K562 (cell line): Measurements from ENCODE around the gene NPFF. TPM values are rescaled to one million over a fixed set of nuclear protein-coding genes. Genes with fewer than 3 reads are reported as not detected.

Experiments used
- ATAC-seq: fragments of 200-7000 bp; cut with Tn5 transposase; 3 replicates; pipeline ENCODE4 v1.9.1; 2020; ENCODE audit warnings: moderate library complexity
- BruUV-seq: library from RNA; stranded (reverse); fragments of 400-500 nt; replicated peaks from 2 replicates; lab custom pipeline; 2021; lab: Mats Ljungman, UMichigan
- CTCF ChIA-PET: fragments of 300-600 bp; formaldehyde crosslinking; extraction: SDS; loops from one replicate; lab custom pipeline; 2021; ENCODE audit warnings: low intra/inter-chr PET ratio; lab: Yijun Ruan, JAX
- POLR2A ChIA-PET: fragments of 300-600, 350-650 bp; sonication (Branson Sonifier 250); formaldehyde crosslinking; extraction: SDS; loops from one replicate; lab custom pipeline; 2021; ENCODE audit warnings: antibody characterized with exemption, inconsistent platforms; lab: Yijun Ruan, JAX
- DNase-seq, 4 experiments: peaks; one replicate each; pipeline versions ENCODE4 v3.0.0 to v3.0.0-alpha.2; 2011 to 2018; ENCODE audit warnings: low spot score in 3 of 4, mixed read lengths in 3 of 4; ENCODE audit errors: extremely low read depth in 1 of 4
- FAIRE-seq: peaks from 2 replicates; lab custom pipeline; 2011; peaks lifted over from hg19 to GRCh38; lab: Jason Lieb, UNC
- H2AFZ ChIP-seq: 2 replicates; pipeline ENCODE4 v1.6.0; 2011; ENCODE audit warnings: low read depth, low read length, control low read depth, inconsistent platforms
- H3K27ac ChIP-seq: fragments of 200-600 bp; 3 replicates; pipeline ENCODE4 v1.8.0; 2011; ENCODE audit warnings: low read depth, mild to moderate bottlenecking, control low read depth, inconsistent platforms, low read length, moderate library complexity, mixed read lengths; ENCODE audit errors: extremely low read depth
- H3K27me3 ChIP-seq, 2 experiments: fragments of 300-600 bp in 1 of 2; 2 replicates in 1 of 2; 3 replicates in 1 of 2; pipeline versions ENCODE4 v1.6.0 to v1.8.0; 2011; ENCODE audit warnings: inconsistent platforms in 2 of 2, low read length in 2 of 2, mild to moderate bottlenecking in 1 of 2, mixed read lengths in 1 of 2, moderate library complexity in 1 of 2; ENCODE audit not compliant: control insufficient read depth in 2 of 2, insufficient read depth in 2 of 2
- H3K36me3 ChIP-seq: fragments of 300-600 bp; 3 replicates; pipeline ENCODE4 v1.8.0; 2011; ENCODE audit warnings: mild to moderate bottlenecking, low read length, inconsistent platforms; ENCODE audit not compliant: control insufficient read depth, insufficient read depth
- H3K4me1 ChIP-seq, 2 experiments: fragments of 200-600 bp in 1 of 2; replicated peaks in 1 of 2; 2 replicates in 1 of 2; 3 replicates in 1 of 2; pipeline versions ENCODE4 v1.5.1 to v1.8.0; 2011; ENCODE audit warnings: inconsistent platforms in 2 of 2, low read length in 2 of 2, mild to moderate bottlenecking in 1 of 2, mixed read lengths in 1 of 2, moderate library complexity in 1 of 2; ENCODE audit not compliant: control insufficient read depth in 2 of 2, insufficient read depth in 2 of 2
- H3K4me2 ChIP-seq: 2 replicates; pipeline ENCODE4 v1.6.1; 2011; ENCODE audit warnings: low read length, control low read depth, inconsistent platforms, mixed read lengths; ENCODE audit not compliant: insufficient read depth
- H3K4me3 ChIP-seq: fragments of 200-600 bp; sonication (generic), shearing (Covaris generic); 2 replicates; pipeline ENCODE4 v1.5.1; 2016; ENCODE audit warnings: control low read depth, inconsistent platforms
- H3K79me2 ChIP-seq: fragments of 200-600 bp; 3 replicates; pipeline ENCODE4 v1.8.0; 2011; ENCODE audit warnings: low read length, inconsistent platforms; ENCODE audit not compliant: control insufficient read depth, insufficient read depth
- H3K9ac ChIP-seq, 2 experiments: 2 replicates each; pipeline versions ENCODE4 v1.6.0 to v1.6.1; 2011; ENCODE audit warnings: low read depth in 2 of 2, low read length in 2 of 2, control low read depth in 1 of 2, inconsistent platforms in 1 of 2, mild to moderate bottlenecking in 1 of 2, mixed read lengths in 1 of 2; ENCODE audit not compliant: insufficient read depth in 1 of 2
- H3K9me1 ChIP-seq: one replicate; pipeline ENCODE4 v1.6.0; 2011; ENCODE audit warnings: inconsistent platforms, mild to moderate bottlenecking, low read length, moderate library complexity; ENCODE audit not compliant: control insufficient read depth, insufficient read depth
- H3K9me3 ChIP-seq: replicated peaks from 2 replicates; pipeline ENCODE4 v1.5.1; 2011; ENCODE audit warnings: low read depth, low read length, inconsistent platforms; ENCODE audit not compliant: control insufficient read depth, insufficient read depth
- H4K20me1 ChIP-seq: replicated peaks from 2 replicates; pipeline ENCODE4 v1.6.1; 2011; ENCODE audit warnings: low read length, inconsistent platforms, mixed read lengths; ENCODE audit not compliant: control insufficient read depth, insufficient read depth
- DPF2 ChIP-seq: fragments of 450-650 bp; IDR thresholded peaks from 2 replicates; pipeline ENCODE4 v1.6.1; 2016
- FIP1L1 ChIP-seq: fragments of 200-400 bp; formaldehyde crosslinking; IDR thresholded peaks from 2 replicates; pipeline ENCODE4 v1.6.1; 2018; ENCODE audit warnings: mild to moderate bottlenecking, low read depth, low read length; ENCODE audit not compliant: poor library complexity, severe bottlenecking
- HMGXB4 ChIP-seq: sonication (generic); formaldehyde crosslinking; IDR thresholded peaks from 2 replicates; pipeline ENCODE4 v1.8.1; 2023; ENCODE audit warnings: mild to moderate bottlenecking, missing genetic modification reagents
- ILK ChIP-seq: fragments of 450-650 bp; IDR thresholded peaks from 2 replicates; pipeline ENCODE4 v1.6.1; 2016; ENCODE audit warnings: missing genetic modification characterization, low read depth, mild to moderate bottlenecking, missing compliant biosample characterization, moderate library complexity, borderline replicate concordance
- KLF6 ChIP-seq: fragments of 250-450 bp; sonication (Bioruptor Pico); IDR thresholded peaks from 2 replicates; pipeline ENCODE4 v1.4.0; 2020; ENCODE audit warnings: mild to moderate bottlenecking, moderate library complexity, borderline replicate concordance
- MCM5 ChIP-seq: fragments of 450-650 bp; IDR thresholded peaks from 2 replicates; pipeline ENCODE4 v1.6.1; 2016; ENCODE audit warnings: low read depth
- PCBP1 ChIP-seq: fragments of 200-400 bp; formaldehyde crosslinking; IDR thresholded peaks from 2 replicates; pipeline ENCODE4 v1.6.1; 2018; ENCODE audit warnings: mild to moderate bottlenecking, low read depth, low read length; ENCODE audit not compliant: poor library complexity, severe bottlenecking
- POLR2A ChIP-seq: fragments of 450-650 bp; conservative IDR thresholded peaks from 2 replicates; pipeline ENCODE4 v1.6.1; 2016
- POLR2H ChIP-seq: IDR thresholded peaks from 2 replicates; pipeline ENCODE4 v1.6.1; 2016; ENCODE audit warnings: missing genetic modification characterization, low read depth, mild to moderate bottlenecking, control low read depth, missing compliant biosample characterization, moderate library complexity
- THRB ChIP-seq: fragments of 450-650 bp; formaldehyde crosslinking; conservative IDR thresholded peaks from 2 replicates; pipeline ENCODE4 v1.4.0; 2022; ENCODE audit warnings: mild to moderate bottlenecking, missing genetic modification characterization
- ZBTB7A ChIP-seq: IDR thresholded peaks from 2 replicates; pipeline ENCODE4 v1.6.1; 2011; ENCODE audit warnings: low read depth, mild to moderate bottlenecking, low read length, moderate library complexity, borderline replicate concordance; ENCODE audit not compliant: control insufficient read depth
- ZNF444 ChIP-seq: fragments of 250-450 bp; sonication (Bioruptor Pico); IDR thresholded peaks from 2 replicates; pipeline ENCODE4 v1.4.0; 2020; ENCODE audit warnings: mild to moderate bottlenecking, moderate library complexity
- WGBS: fragments of 100-300 bp; shearing (Covaris generic); methylation state at CpG from one replicate; pipeline ENCODE4 v1.1.6; 2016; ENCODE audit warnings: low coverage, mixed read lengths; ENCODE audit not compliant: insufficient coverage; ENCODE audit errors: missing lambda C conversion rate; 5-methylcytosine and 5-hydroxymethylcytosine counted together
- in situ Hi-C: fragments of 300-500 bp; cut with MboI; formaldehyde crosslinking; loops from 4 replicates; pipeline ENCODE4 v1.15.0; 2018; ENCODE audit warnings: inconsistent platforms, mixed read lengths
- intact Hi-C: fragments of 100-400 bp; cut with micrococcal nuclease; formaldehyde crosslinking; loops from 2 replicates; pipeline ENCODE4 v1.14.2; 2022
- polyA plus RNA-seq, 8 experiments: library from polyadenylated mRNA; depleted of rRNA in 4 of 8; stranded (reverse) in 5 of 8; unstranded in 3 of 8; fragments of >200 nt; fragmentation: Nextera tagmentation in 2 of 8; fragmentation: Illumina TruSeq in 1 of 8; extraction: Ambion mirVana in 2 of 8; extraction: Trizol in 1 of 8; gene quantifications; 2 replicates each; pipeline versions ENCODE4 v1.2.1 to v1.2.3, GENCODE V29; 2011 to 2014; ENCODE audit warnings: inconsistent platforms in 1 of 8, missing spikeins in 1 of 8
- total RNA-seq, 7 experiments: library from RNA; depleted of rRNA in 6 of 7; stranded (reverse); fragments of >200 nt in 6 of 7; fragmentation: Illumina TruSeq in 2 of 7; extraction: Trizol in 2 of 7; gene quantifications; 2 replicates each; pipeline versions ENCODE4 v1.2.1 to v1.2.3, GENCODE V29; 2011 to 2021; ENCODE audit warnings: low replicate concordance in 1 of 7
- TF ChIP-seq, protein P1 (sequence below), 2 experiments: fragments of 250-450 bp in 1 of 2; fragments of 450-650 bp in 1 of 2; sonication (Bioruptor Pico) in 1 of 2; IDR thresholded peaks; 2 replicates each; pipeline versions ENCODE4 v1.6.1 to v1.8.0; 2016 to 2021; ENCODE audit warnings: mild to moderate bottlenecking in 2 of 2, moderate library complexity in 2 of 2, missing compliant biosample characterization in 1 of 2, missing genetic modification characterization in 1 of 2
- TF ChIP-seq, protein P2 (sequence below): fragments of 250-450 bp; sonication (Bioruptor Pico); IDR thresholded peaks from 2 replicates; pipeline ENCODE4 v1.4.0; 2020; ENCODE audit warnings: borderline replicate concordance

NPFF gene
- total and polyA plus RNA-seq, 9 of the 15 experiments (the other 6 are each of a cell fraction or from before 2014, with no cell fraction given) = 0.15 to 1.2 (median 0.55) TPM; not detected in 6

GRCh38 chr12:53500776-53501614 is 6.3 kb downstream of the NPFF start, which contains the start of gene TARBP2:
Gene TARBP2, plus strand, starts transcription at chr12:53501283. Its CDS starts 126 bp downstream, at chr12:53501409.
- Histone ChIP-seq H3K27ac (peak within 1 kb of the TSS; percentile 97), H4K20me1 (no peaks in the 10 kb centered on the region), H2AFZ (peak within 1 kb of the TSS; percentile 99), H3K9ac (peak within 1 kb of the TSS; percentile 97 to 99), H3K36me3 (peaks cover 29% of the 10 kb centered on the region; the same call in 2 of the 3 replicates), H3K27me3 (no peaks in the 10 kb centered on the region), H3K4me3 (peak within 1 kb of the TSS; percentile 79), H3K9me1 (no peaks in the 10 kb centered on the region), H3K9me3 (no peaks in the 10 kb centered on the region), H3K4me2 (peak within 1 kb of the TSS; percentile 100), H3K4me1 (peaks cover 33 to 47% of the 10 kb centered on the region in 2 experiments; a peak in 4 of 5 replicates), H3K79me2 (peaks cover 27% of the 10 kb centered on the region)
- intact Hi-C loops = loop anchor here (1.0 to 10.0 kb wide), 2 partner anchors 176 to 436 kb away; no protein-coding TSS in a partner anchor
- DNase-seq (peak; percentile 85 to 98 (median 88)), ATAC-seq (peak; percentile 86), FAIRE-seq (peak; percentile 100)
- in situ Hi-C loops = loop anchor here (10.0 kb wide), 1 partner anchor 176 kb away; the partner anchor contains the start of gene AAAS
- ChIA-PET CTCF (interaction anchor here (1.4 kb wide), 1 partner anchor 176 kb away, joined by 3 read pairs; no protein-coding TSS in a partner anchor), POLR2A (interaction anchor here (0.6 to 2.7 kb wide), 44 partner anchors 10 to 422 kb away, joined by 3 to 24 read pairs (median 4); partner anchors contain the start of genes AAAS, PFDN5, SP1 and SPRYD3)
- under 1% methylated on average over 65 of the region's 74 CpGs for WGBS
- no TSS peak for BruUV-seq
- TF ChIP-seq ILK (tag) = no peak
- TF ChIP-seq, protein P1, sequence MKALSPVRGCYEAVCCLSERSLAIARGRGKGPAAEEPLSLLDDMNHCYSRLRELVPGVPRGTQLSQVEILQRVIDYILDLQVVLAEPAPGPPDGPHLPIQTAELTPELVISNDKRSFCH (CRISPR knock-in tag; IDR thresholded peaks at IDR 0.05) = no peak
- TF ChIP-seq, protein P1 (tag; IDR thresholded peaks at IDR 0.05) = peak; percentile 39; the same call in 1 of the 2 replicates
- peak; percentile 96 for TF ChIP-seq POLR2A
- TF ChIP-seq POLR2H = peak; percentile 54; the same call in 1 of the 2 replicates
- TF ChIP-seq PCBP1 = peak; percentile 58
- peak; percentile 55; the same call in 1 of the 2 replicates for TF ChIP-seq ZBTB7A
- TF ChIP-seq THRB = peak; percentile 88
- TF ChIP-seq, protein P2, sequence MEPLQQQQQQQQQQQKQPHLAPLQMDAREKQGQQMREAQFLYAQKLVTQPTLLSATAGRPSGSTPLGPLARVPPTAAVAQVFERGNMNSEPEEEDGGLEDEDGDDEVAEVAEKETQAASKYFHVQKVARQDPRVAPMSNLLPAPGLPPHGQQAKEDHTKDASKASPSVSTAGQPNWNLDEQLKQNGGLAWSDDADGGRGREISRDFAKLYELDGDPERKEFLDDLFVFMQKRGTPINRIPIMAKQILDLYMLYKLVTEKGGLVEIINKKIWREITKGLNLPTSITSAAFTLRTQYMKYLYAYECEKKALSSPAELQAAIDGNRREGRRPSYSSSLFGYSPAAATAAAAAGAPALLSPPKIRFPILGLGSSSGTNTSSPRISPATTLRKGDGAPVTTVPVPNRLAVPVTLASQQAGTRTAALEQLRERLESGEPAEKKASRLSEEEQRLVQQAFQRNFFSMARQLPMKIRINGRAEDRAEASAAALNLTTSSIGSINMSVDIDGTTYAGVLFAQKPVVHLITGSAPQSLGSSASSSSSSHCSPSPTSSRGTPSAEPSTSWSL (CRISPR knock-in tag) = peak; percentile 86; the same call in 1 of the 2 replicates
- no peak; the same call in 1 of the 2 replicates for TF ChIP-seq HMGXB4 (CRISPR knock-in tag)
- no peak for TF ChIP-seq DPF2
- no peak for TF ChIP-seq MCM5
- peak; percentile 54 for TF ChIP-seq FIP1L1
- TF ChIP-seq KLF6 (CRISPR knock-in tag) = peak; percentile 82; the same call in 1 of the 2 replicates
- peak; percentile 67; the same call in 1 of the 2 replicates for TF ChIP-seq ZNF444 (CRISPR knock-in tag)
